A549 (cell line): ENCODE results near the gene ZC3H7A. TPM values are rescaled to one million over a fixed set of nuclear protein-coding genes. Genes with fewer than 3 reads are reported as not detected.

Experiments
- ATAC-seq, 2 experiments: fragments of 200-7000 bp in 1 of 2; fragments of >200 bp in 1 of 2; cut with Nextera tagmentation in 1 of 2; cut with Tn5 transposase in 1 of 2; 3 replicates each; pipeline versions ENCODE4 v1.8.0 to v1.9.1; 2018 to 2020; ENCODE audit warnings: mild to moderate bottlenecking in 1 of 2, moderate library complexity in 1 of 2
- CTCF ChIA-PET: fragments of 300-600 bp; sonication (Branson Sonifier 250); formaldehyde crosslinking; extraction: SDS; loops from one replicate; lab custom pipeline; 2021; ENCODE audit warnings: antibody characterized with exemption, inconsistent platforms; lab: Yijun Ruan, JAX
- POLR2A ChIA-PET: fragments of 350-600 bp; formaldehyde crosslinking; extraction: SDS; loops from one replicate; lab custom pipeline; 2021; ENCODE audit warnings: antibody characterized with exemption, inconsistent platforms; lab: Yijun Ruan, JAX
- DNase-seq, 2 experiments: peaks; one replicate each; pipeline versions ENCODE4 v3.0.0 to v3.0.0-alpha.2; 2011 to 2016; ENCODE audit warnings: low read depth in 1 of 2, low spot score in 1 of 2
- FAIRE-seq: peaks from 2 replicates; lab custom pipeline; 2011; peaks lifted over from hg19 to GRCh38; lab: Jason Lieb, UNC
- H3K27ac ChIP-seq, 2 experiments: fragments of >200 bp; sonication (Bioruptor Twin); formaldehyde crosslinking; 3 replicates each; pipeline ENCODE4 v1.5.1; 2016 to 2017
- H3K4me1 ChIP-seq: fragments of >200 bp; sonication (Bioruptor Twin); formaldehyde crosslinking; 3 replicates; pipeline ENCODE4 v1.6.1; 2016
- H3K4me2 ChIP-seq: fragments of >200 bp; sonication (Bioruptor Twin); formaldehyde crosslinking; 3 replicates; pipeline ENCODE4 v1.6.1; 2016
- H3K4me3 ChIP-seq: fragments of >200 bp; sonication (Bioruptor Twin); formaldehyde crosslinking; 3 replicates; pipeline ENCODE4 v1.5.1; 2016
- H3K9me3 ChIP-seq: fragments of >200 bp; sonication (Bioruptor Twin); formaldehyde crosslinking; 3 replicates; pipeline ENCODE4 v1.6.1; 2016
- BHLHE40 ChIP-seq: IDR thresholded peaks from 2 replicates; pipeline ENCODE4 v1.6.1; 2012; ENCODE audit warnings: low read depth, low read length, inconsistent platforms
- CBX2 ChIP-seq: fragments of 200-600 bp; sonication (generic); IDR thresholded peaks from 2 replicates; pipeline ENCODE4 v1.6.1; 2016; ENCODE audit warnings: low read depth, mild to moderate bottlenecking, borderline replicate concordance
- CBX8 ChIP-seq: fragments of 200-600 bp; sonication (generic); IDR thresholded peaks from 2 replicates; pipeline ENCODE4 v1.6.1; 2016
- CHD2 ChIP-seq: fragments of 150-350 bp; IDR thresholded peaks from 2 replicates; pipeline ENCODE4 v1.6.1; 2014; ENCODE audit warnings: low read length; ENCODE audit not compliant: partially characterized antibody
- CHD4 ChIP-seq: fragments of 200-600 bp; sonication (generic); IDR thresholded peaks from 2 replicates; pipeline ENCODE4 v1.6.1; 2016; ENCODE audit warnings: antibody characterized with exemption, mild to moderate bottlenecking, borderline replicate concordance
- EHMT2 ChIP-seq: fragments of 200-600 bp; sonication (generic); IDR thresholded peaks from 2 replicates; pipeline ENCODE4 v1.6.1; 2016; ENCODE audit warnings: antibody characterized with exemption, low read depth, mild to moderate bottlenecking, moderate library complexity
- EP300 ChIP-seq, 2 experiments: fragments of >200 bp; sonication (Bioruptor Twin); formaldehyde crosslinking; IDR thresholded peaks; 2 replicates in 1 of 2; 3 replicates in 1 of 2; pipeline ENCODE4 v1.6.1; 2016 to 2017
- FOSL2 ChIP-seq, 2 experiments: fragments of 450-650 bp in 1 of 2; fragments of >200 bp in 1 of 2; sonication (Bioruptor Twin) in 1 of 2; formaldehyde crosslinking; IDR thresholded peaks; 2 replicates each; pipeline versions ENCODE4 v1.5.0 to v1.6.1; 2016 to 2020; ENCODE audit warnings: mild to moderate bottlenecking in 1 of 2, moderate library complexity in 1 of 2
- FOXS1 ChIP-seq: fragments of 250-450 bp; sonication (Bioruptor Pico); IDR thresholded peaks from 2 replicates; pipeline ENCODE4 v1.5.0; 2020; ENCODE audit warnings: mild to moderate bottlenecking, moderate library complexity
- GATA3 ChIP-seq: IDR thresholded peaks from 2 replicates; pipeline ENCODE4 v1.6.1; 2012; ENCODE audit warnings: borderline replicate concordance
- HOXA7 ChIP-seq: fragments of 250-450 bp; sonication (Bioruptor Pico); IDR thresholded peaks from 2 replicates; pipeline ENCODE4 v1.5.0; 2020; ENCODE audit warnings: mild to moderate bottlenecking, moderate library complexity
- HOXB13 ChIP-seq: fragments of 250-450 bp; sonication (Bioruptor Pico); IDR thresholded peaks from 2 replicates; pipeline ENCODE4 v1.5.0; 2020; ENCODE audit warnings: low read depth, mild to moderate bottlenecking, moderate library complexity
- HOXB5 ChIP-seq: fragments of 250-450 bp; sonication (Bioruptor Pico); IDR thresholded peaks from 2 replicates; pipeline ENCODE4 v1.5.0; 2020; ENCODE audit warnings: mild to moderate bottlenecking, moderate library complexity
- JUN ChIP-seq, 2 experiments: fragments of >200 bp; sonication (Bioruptor Twin); formaldehyde crosslinking; IDR thresholded peaks; 2 replicates in 1 of 2; 3 replicates in 1 of 2; pipeline ENCODE4 v1.6.1; 2016 to 2017
- MYC ChIP-seq: IDR thresholded peaks from 2 replicates; pipeline ENCODE4 v1.6.1; 2012; ENCODE audit warnings: mild to moderate bottlenecking, inconsistent platforms, low read length, improper control_type of control experiment, borderline replicate concordance
- NR3C1 ChIP-seq: fragments of >200 bp; sonication (Bioruptor Twin); formaldehyde crosslinking; IDR thresholded peaks from 3 replicates; pipeline ENCODE4 v1.6.1; 2017
- PHF8 ChIP-seq: fragments of 200-600 bp; sonication (generic); IDR thresholded peaks from 2 replicates; pipeline ENCODE4 v1.6.1; 2016; ENCODE audit warnings: low read depth, mild to moderate bottlenecking, antibody characterized with exemption, moderate library complexity, borderline replicate concordance
- POLR2AphosphoS2 ChIP-seq: conservative IDR thresholded peaks from 2 replicates; pipeline ENCODE4 v1.6.1; 2012; ENCODE audit warnings: low read length, improper control_type of control experiment, inconsistent platforms
- RARB ChIP-seq: fragments of 250-450 bp; sonication (Bioruptor Pico); IDR thresholded peaks from 2 replicates; pipeline ENCODE4 v1.8.0; 2021; ENCODE audit warnings: mild to moderate bottlenecking, moderate library complexity
- RCOR1 ChIP-seq: fragments of 150-350 bp; IDR thresholded peaks from 2 replicates; pipeline ENCODE4 v1.6.1; 2014; ENCODE audit warnings: antibody characterized with exemption, low read length, low read depth
- RFX5 ChIP-seq: fragments of 450-650 bp; IDR thresholded peaks from 2 replicates; pipeline ENCODE4 v1.7.1; 2014; ENCODE audit warnings: antibody characterized with exemption, mild to moderate bottlenecking, moderate library complexity
- RNF2 ChIP-seq: fragments of 200-600 bp; sonication (generic); IDR thresholded peaks from 2 replicates; pipeline ENCODE4 v1.6.1; 2016; ENCODE audit warnings: low read depth, mild to moderate bottlenecking, antibody characterized with exemption, moderate library complexity, borderline replicate concordance
- TP53 ChIP-seq: fragments of 250-450 bp; sonication (Bioruptor Pico); IDR thresholded peaks from 2 replicates; pipeline ENCODE4 v1.5.0; 2021; ENCODE audit warnings: mild to moderate bottlenecking, moderate library complexity
- ZC3H11A ChIP-seq: fragments of 450-650 bp; IDR thresholded peaks from 2 replicates; pipeline ENCODE4 v1.6.1; 2014; ENCODE audit warnings: antibody characterized with exemption, mild to moderate bottlenecking
- ZSCAN20 ChIP-seq: fragments of 250-450 bp; sonication (Bioruptor Pico); IDR thresholded peaks from 2 replicates; pipeline ENCODE4 v1.8.0; 2022; ENCODE audit warnings: mild to moderate bottlenecking, moderate library complexity
- WGBS: methylation state at CpG from one replicate; pipeline ENCODE4 v1.1.6; 2017; ENCODE audit errors: missing lambda C conversion rate; 5-methylcytosine and 5-hydroxymethylcytosine counted together
- polyA plus RNA-seq, 4 experiments: library from polyadenylated mRNA; depleted of rRNA in 3 of 4; stranded (reverse); fragments of >200 nt; fragmentation: RNase III in 1 of 4; extraction: RNeasy Plus Mini Kit Qiagen cat#74134 plus additional on column Dnase treatment in 1 of 4; gene quantifications; 2 replicates in 3 of 4; 3 replicates in 1 of 4; pipeline ENCODE4 v1.2.3, GENCODE V29; 2011 to 2017
- TF ChIP-seq, protein P1 (sequence below): IDR thresholded peaks from 2 replicates; pipeline ENCODE4 v1.6.1; 2012
- TF ChIP-seq, protein P2 (sequence below): IDR thresholded peaks from 2 replicates; pipeline ENCODE4 v1.6.1; 2012; ENCODE audit warnings: low read depth, borderline replicate concordance
- TF ChIP-seq, protein P3 (sequence below): fragments of >200 bp; sonication (Bioruptor Twin); formaldehyde crosslinking; IDR thresholded peaks from 3 replicates; pipeline ENCODE4 v1.5.1; 2016
- TF ChIP-seq, protein P4 (sequence below): fragments of 250-450 bp; sonication (Bioruptor Pico); IDR thresholded peaks from 2 replicates; pipeline ENCODE4 v1.5.0; 2021; ENCODE audit warnings: mild to moderate bottlenecking, moderate library complexity, borderline replicate concordance

The ZC3H7A gene
- polyA plus RNA-seq, 2 of the 4 experiments (the other 2 are of a cell fraction), result 33.8 to 41.5 TPM

DNA sequence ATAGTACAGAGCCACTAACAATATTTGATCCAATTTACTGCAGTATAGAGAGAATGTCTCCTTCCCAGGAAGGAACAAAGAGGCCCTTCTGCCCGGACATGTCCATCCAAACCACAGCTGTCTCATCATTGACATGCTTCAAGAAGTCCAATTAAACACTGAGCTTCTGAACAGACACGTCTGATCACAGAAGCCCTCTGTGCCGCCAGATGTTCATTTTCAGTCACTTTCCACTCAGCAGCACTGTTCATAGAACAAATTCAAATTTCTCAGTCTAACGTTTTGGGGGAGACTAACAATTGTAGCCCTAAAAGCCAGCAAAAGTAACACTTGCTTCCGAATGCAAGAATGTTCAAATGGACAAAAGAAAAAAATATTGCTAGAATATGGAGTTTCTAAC is 15.3 kb downstream of the ZC3H7A start:
- ATAC-seq (no peak), FAIRE-seq (no peak), DNase-seq (no peak)
- CTCF ChIA-PET, result interaction anchor here (0.6 to 5.0 kb wide), 3 partner anchors 9 to 15 kb away, joined by 3 to 31 read pairs (median 12); partner anchors contain the start of gene ZC3H7A
- TF ChIP-seq RNF2 (no peak), RFX5 (no peak), EHMT2 (no peak), FOSL2 (IDR thresholded peaks at IDR 0.05) (no peak), FOSL2 (CRISPR knock-in tag; IDR thresholded peaks at IDR 0.05) (no peak), RCOR1 (no peak), CBX8 (no peak), HOXB5 (CRISPR knock-in tag) (no peak), CHD2 (no peak), BHLHE40 (no peak), RARB (no peak), ZC3H11A (no peak), NR3C1 (no peak), GATA3 (no peak), CHD4 (no peak), ZSCAN20 (CRISPR knock-in tag) (no peak), FOXS1 (CRISPR knock-in tag) (no peak), CBX2 (no peak), HOXA7 (CRISPR knock-in tag) (no peak)
- TF ChIP-seq, protein P1, sequence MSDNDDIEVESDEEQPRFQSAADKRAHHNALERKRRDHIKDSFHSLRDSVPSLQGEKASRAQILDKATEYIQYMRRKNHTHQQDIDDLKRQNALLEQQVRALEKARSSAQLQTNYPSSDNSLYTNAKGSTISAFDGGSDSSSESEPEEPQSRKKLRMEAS, result no peak
- TF ChIP-seq, protein P2, sequence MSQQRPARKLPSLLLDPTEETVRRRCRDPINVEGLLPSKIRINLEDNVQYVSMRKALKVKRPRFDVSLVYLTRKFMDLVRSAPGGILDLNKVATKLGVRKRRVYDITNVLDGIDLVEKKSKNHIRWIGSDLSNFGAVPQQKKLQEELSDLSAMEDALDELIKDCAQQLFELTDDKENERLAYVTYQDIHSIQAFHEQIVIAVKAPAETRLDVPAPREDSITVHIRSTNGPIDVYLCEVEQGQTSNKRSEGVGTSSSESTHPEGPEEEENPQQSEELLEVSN, result no peak
- POLR2A ChIA-PET, result interaction anchor here (1.0 kb wide), 1 partner anchor 38 kb away, joined by 5 read pairs; no protein-coding TSS in a partner anchor
- 83% methylated on average over 5 of the region's 5 CpGs for WGBS
- no peaks in the 10 kb centered on the region for H3K9me3 ChIP-seq
- peaks cover 18% of the 10 kb centered on the region for H3K4me1 ChIP-seq
- H3K4me2 ChIP-seq, result no peak overlapping the region
- peak overlapping the region in 1 of 2 experiments; percentile 26; a peak in 1 of 6 replicates for H3K27ac ChIP-seq
- H3K4me3 ChIP-seq, result no peak overlapping the region

DNA sequence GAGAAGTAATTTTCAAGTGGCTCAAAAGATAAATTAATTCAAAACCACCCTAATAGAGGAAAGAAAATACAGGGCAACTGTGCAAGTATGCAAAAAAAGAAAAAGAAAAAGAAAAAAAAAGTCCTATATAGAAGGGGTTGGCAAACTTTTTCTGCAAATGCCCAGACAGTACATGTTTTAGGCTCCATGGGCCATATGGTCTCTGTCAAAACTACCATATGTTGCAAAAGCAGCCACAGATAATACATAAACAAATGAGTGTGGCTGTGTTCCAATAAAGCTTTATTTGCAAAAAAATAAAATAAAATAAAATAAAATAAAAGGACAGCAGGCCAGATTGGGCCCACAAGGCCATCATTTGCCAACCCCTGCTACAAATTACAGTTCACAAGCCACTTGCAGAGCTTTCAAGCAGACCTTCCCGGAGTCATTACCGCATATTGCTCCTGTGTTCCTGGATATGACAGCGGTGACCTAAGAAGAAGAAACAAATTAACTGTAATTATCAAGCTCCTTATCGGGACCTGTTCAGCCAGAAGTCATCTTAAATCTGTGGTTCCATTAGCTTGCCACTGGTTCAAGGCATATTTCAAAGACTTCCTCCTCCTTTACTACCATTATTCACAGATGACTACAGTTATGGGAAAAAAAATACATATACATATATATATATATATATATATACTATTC is 15.9 kb downstream of the ZC3H7A start:
- POLR2A ChIA-PET, result interaction anchor here (1.0 kb wide), 2 partner anchors 16 to 38 kb away, joined by 3 to 5 read pairs; partner anchors contain the start of gene ZC3H7A
- WGBS, result 89% methylated on average over 4 of the region's 4 CpGs
- ATAC-seq (no peak), FAIRE-seq (no peak), DNase-seq (no peak)
- Histone ChIP-seq H3K9me3 (no peaks in the 10 kb centered on the region), H3K4me3 (no peak overlapping the region), H3K27ac (no peak overlapping the region), H3K4me2 (no peak overlapping the region), H3K4me1 (peaks cover 16% of the 10 kb centered on the region)
- CTCF ChIA-PET, result interaction anchor here (0.9 to 5.0 kb wide), 5 partner anchors 9 to 286 kb away, joined by 3 to 31 read pairs (median 4); partner anchors contain the start of gene ZC3H7A
- TF ChIP-seq EP300 (IDR thresholded peaks at IDR 0.05) (no peak), TP53 (no peak), FOSL2 (IDR thresholded peaks at IDR 0.05) (no peak), FOSL2 (CRISPR knock-in tag; IDR thresholded peaks at IDR 0.05) (no peak), POLR2AphosphoS2 (no peak), GATA3 (no peak), MYC (no peak), JUN (IDR thresholded peaks at IDR 0.05) (no peak), HOXB13 (CRISPR knock-in tag) (no peak), CBX8 (no peak), NR3C1 (no peak), PHF8 (no peak), ZSCAN20 (CRISPR knock-in tag) (no peak)
- TF ChIP-seq, protein P3, sequence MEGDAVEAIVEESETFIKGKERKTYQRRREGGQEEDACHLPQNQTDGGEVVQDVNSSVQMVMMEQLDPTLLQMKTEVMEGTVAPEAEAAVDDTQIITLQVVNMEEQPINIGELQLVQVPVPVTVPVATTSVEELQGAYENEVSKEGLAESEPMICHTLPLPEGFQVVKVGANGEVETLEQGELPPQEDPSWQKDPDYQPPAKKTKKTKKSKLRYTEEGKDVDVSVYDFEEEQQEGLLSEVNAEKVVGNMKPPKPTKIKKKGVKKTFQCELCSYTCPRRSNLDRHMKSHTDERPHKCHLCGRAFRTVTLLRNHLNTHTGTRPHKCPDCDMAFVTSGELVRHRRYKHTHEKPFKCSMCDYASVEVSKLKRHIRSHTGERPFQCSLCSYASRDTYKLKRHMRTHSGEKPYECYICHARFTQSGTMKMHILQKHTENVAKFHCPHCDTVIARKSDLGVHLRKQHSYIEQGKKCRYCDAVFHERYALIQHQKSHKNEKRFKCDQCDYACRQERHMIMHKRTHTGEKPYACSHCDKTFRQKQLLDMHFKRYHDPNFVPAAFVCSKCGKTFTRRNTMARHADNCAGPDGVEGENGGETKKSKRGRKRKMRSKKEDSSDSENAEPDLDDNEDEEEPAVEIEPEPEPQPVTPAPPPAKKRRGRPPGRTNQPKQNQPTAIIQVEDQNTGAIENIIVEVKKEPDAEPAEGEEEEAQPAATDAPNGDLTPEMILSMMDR, result no peak
- TF ChIP-seq, protein P4, sequence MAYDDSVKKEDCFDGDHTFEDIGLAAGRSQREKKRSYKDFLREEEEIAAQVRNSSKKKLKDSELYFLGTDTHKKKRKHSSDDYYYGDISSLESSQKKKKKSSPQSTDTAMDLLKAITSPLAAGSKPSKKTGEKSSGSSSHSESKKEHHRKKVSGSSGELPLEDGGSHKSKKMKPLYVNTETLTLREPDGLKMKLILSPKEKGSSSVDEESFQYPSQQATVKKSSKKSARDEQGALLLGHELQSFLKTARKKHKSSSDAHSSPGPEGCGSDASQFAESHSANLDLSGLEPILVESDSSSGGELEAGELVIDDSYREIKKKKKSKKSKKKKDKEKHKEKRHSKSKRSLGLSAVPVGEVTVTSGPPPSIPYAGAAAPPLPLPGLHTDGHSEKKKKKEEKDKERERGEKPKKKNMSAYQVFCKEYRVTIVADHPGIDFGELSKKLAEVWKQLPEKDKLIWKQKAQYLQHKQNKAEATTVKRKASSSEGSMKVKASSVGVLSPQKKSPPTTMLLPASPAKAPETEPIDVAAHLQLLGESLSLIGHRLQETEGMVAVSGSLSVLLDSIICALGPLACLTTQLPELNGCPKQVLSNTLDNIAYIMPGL (CRISPR knock-in tag), result no peak
